OCI-LY1 (cell line): Measurements from ENCODE around the gene B9D1.
"Not testable (repeated sequence)": the region's sequence is repeated elsewhere in the genome, so short reads cannot be mapped to it uniquely, and the experiment has no call there.

Experiments
- H2AFZ ChIP-seq: fragments of 200-600 bp; sonication (generic), shearing (Covaris generic); 2 replicates; pipeline ENCODE4 v1.6.0; 2014; ENCODE audit warnings: antibody characterized with exemption, mild to moderate bottlenecking, low read length
- H3F3A ChIP-seq: fragments of 200-600 bp; sonication (generic), shearing (Covaris generic); 2 replicates; pipeline ENCODE4 v1.6.0; 2014; ENCODE audit warnings: mild to moderate bottlenecking, antibody characterized with exemption, low read length, moderate library complexity; ENCODE audit not compliant: insufficient read depth
- H3K27ac ChIP-seq: fragments of 200-600 bp; sonication (generic); 2 replicates; pipeline ENCODE4 v1.5.1; 2014; ENCODE audit warnings: low read length, mixed run types, mild to moderate bottlenecking, low read depth; ENCODE audit not compliant: poor library complexity, severe bottlenecking
- H3K27me3 ChIP-seq: fragments of 200-600 bp; sonication (generic); 2 replicates; pipeline ENCODE4 v1.6.0; 2014; ENCODE audit warnings: antibody characterized with exemption, mild to moderate bottlenecking, low read length, moderate library complexity; ENCODE audit not compliant: insufficient read depth
- H3K36me3 ChIP-seq: fragments of 200-600 bp; sonication (generic); 2 replicates; pipeline ENCODE4 v1.6.1; 2014; ENCODE audit warnings: mild to moderate bottlenecking, antibody characterized with exemption, low read length, moderate library complexity, mixed read lengths; ENCODE audit not compliant: insufficient read depth
- H3K4me1 ChIP-seq: fragments of 200-600 bp; sonication (generic); 2 replicates; pipeline ENCODE4 v1.5.1; 2014; ENCODE audit warnings: mild to moderate bottlenecking, low read length, moderate library complexity; ENCODE audit not compliant: insufficient read depth, severe bottlenecking
- H3K4me2 ChIP-seq: fragments of 200-600 bp; sonication (generic), shearing (Covaris generic); 2 replicates; pipeline ENCODE4 v1.6.1; 2014; ENCODE audit warnings: low read length
- H3K4me3 ChIP-seq: fragments of 200-600 bp; sonication (generic); 2 replicates; pipeline ENCODE4 v1.5.1; 2014; ENCODE audit warnings: low read length, low read depth, mild to moderate bottlenecking, mixed read lengths; ENCODE audit not compliant: poor library complexity, severe bottlenecking
- H3K79me2 ChIP-seq: fragments of 200-600 bp; shearing (Covaris generic); 2 replicates; pipeline ENCODE4 v1.6.1; 2016; ENCODE audit warnings: mixed run types, low read length, mixed read lengths; ENCODE audit not compliant: insufficient read depth
- H3K9ac ChIP-seq: fragments of 200-600 bp; sonication (generic), shearing (Covaris generic); 2 replicates; pipeline ENCODE4 v1.6.1; 2014; ENCODE audit warnings: mild to moderate bottlenecking, low read length, mixed read lengths
- H3K9me2 ChIP-seq: fragments of 200-600 bp; sonication (generic), shearing (Covaris generic); 2 replicates; pipeline ENCODE4 v1.6.1; 2014; ENCODE audit warnings: low read depth, mild to moderate bottlenecking, low read length, mixed read lengths
- H3K9me3 ChIP-seq: fragments of 200-600 bp; shearing (Covaris generic); 2 replicates; pipeline ENCODE4 v1.6.1; 2014; ENCODE audit warnings: low read length, mixed read lengths
- H4K20me1 ChIP-seq: fragments of 200-600 bp; sonication (generic), shearing (Covaris generic); 2 replicates; pipeline ENCODE4 v1.6.0; 2016; ENCODE audit warnings: mild to moderate bottlenecking, low read length; ENCODE audit not compliant: insufficient read depth
- CTCF ChIP-seq: fragments of 200-600 bp; sonication (generic), shearing (Covaris generic); IDR thresholded peaks from 2 replicates; pipeline ENCODE4 v1.5.1; 2017; ENCODE audit warnings: mild to moderate bottlenecking, antibody characterized with exemption, low read length, moderate library complexity, mixed read lengths
- EZH2 ChIP-seq: fragments of 200-600 bp; sonication (generic), shearing (Covaris generic); IDR thresholded peaks from 2 replicates; pipeline ENCODE4 v1.8.0; 2017; ENCODE audit warnings: borderline replicate concordance, mixed run types, mild to moderate bottlenecking, antibody characterized with exemption, low read length, moderate library complexity, mixed read lengths

B9D1 gene

GRCh38 chr17:19354748-19355147 lies 7.8 kb downstream of the B9D1 start:
- H3F3A ChIP-seq, result no peaks in the 10 kb centered on the region
- no peaks in the 10 kb centered on the region for H3K9me2 ChIP-seq
- H3K27me3 ChIP-seq, result no peaks in the 10 kb centered on the region; the same call in 1 of the 2 replicates
- H2AFZ ChIP-seq, result no peak overlapping the region
- H3K36me3 ChIP-seq, result no peaks in the 10 kb centered on the region; the same call in 1 of the 2 replicates
- H3K9ac ChIP-seq, result no peak overlapping the region
- no peak overlapping the region for H3K4me2 ChIP-seq
- H3K79me2 ChIP-seq, result no peaks in the 10 kb centered on the region
- no peak overlapping the region for H3K27ac ChIP-seq
- TF ChIP-seq CTCF, result no peak
- H3K4me3 ChIP-seq, result no peak overlapping the region
- no peaks in the 10 kb centered on the region for H3K4me1 ChIP-seq
- no peaks in the 10 kb centered on the region for H4K20me1 ChIP-seq
- H3K9me3 ChIP-seq, result no peaks in the 10 kb centered on the region

GRCh38 chr17:19353401-19353800 lies 9.1 kb downstream of the B9D1 start:
- not testable (repeated sequence) for H3K4me2 ChIP-seq, H3K9me2 ChIP-seq, H3K4me1 ChIP-seq, H3K4me3 ChIP-seq, H3K9ac ChIP-seq, H3K27me3 ChIP-seq, H3K27ac ChIP-seq, H3F3A ChIP-seq, H3K9me3 ChIP-seq, H3K79me2 ChIP-seq, H3K36me3 ChIP-seq, H4K20me1 ChIP-seq, H2AFZ ChIP-seq

- Histone ChIP-seq H3K9me3 (no peaks in the 10 kb centered on the region), H3K4me1 (peaks cover 9% of the 10 kb centered on the region), H3K4me2 (no peak overlapping the region), H3K27me3 (no peaks in the 10 kb centered on the region), H2AFZ (no peak overlapping the region), H3K4me3 (no peak overlapping the region), H3F3A (no peaks in the 10 kb centered on the region), H4K20me1 (no peaks in the 10 kb centered on the region), H3K36me3 (no peaks in the 10 kb centered on the region), H3K9ac (no peak overlapping the region), H3K27ac (no peak overlapping the region), H3K9me2 (no peaks in the 10 kb centered on the region), H3K79me2 (no peaks in the 10 kb centered on the region)
- TF ChIP-seq CTCF (no peak), EZH2 (no peak)
These were observed 13.7 kb downstream of the B9D1 start for GRCh38 chr17:19348806-19349205.

- Histone ChIP-seq H3K27me3 (no peaks in the 10 kb centered on the region), H3K4me3 (no peak overlapping the region), H2AFZ (no peak overlapping the region), H3K9me2 (no peaks in the 10 kb centered on the region), H3K36me3 (no peaks in the 10 kb centered on the region), H3F3A (no peaks in the 10 kb centered on the region), H3K79me2 (no peaks in the 10 kb centered on the region), H3K4me1 (peaks cover 9% of the 10 kb centered on the region), H3K4me2 (no peak overlapping the region), H4K20me1 (no peaks in the 10 kb centered on the region), H3K9ac (no peak overlapping the region), H3K27ac (no peak overlapping the region), H3K9me3 (no peaks in the 10 kb centered on the region)
- TF ChIP-seq CTCF (no peak), EZH2 (no peak)
These were observed 14.4 kb downstream of the B9D1 start for GRCh38 chr17:19348081-19348650.
